ENCODE results near the gene WDR38. TPM values are rescaled to one million over a fixed set of nuclear protein-coding genes. Genes with fewer than 3 reads are reported as not detected.

Gene WDR38
- total and polyA plus RNA-seq, 2 of the 13 experiments (the other 11 are each of a cell fraction or from before 2014, with no cell fraction given), result not detected

- peak; percentile 56 for TF ChIP-seq TP53 (CRISPR knock-in tag; conservative IDR thresholded peaks at IDR 0.05)
- TF ChIP-seq FOXK1 (CRISPR knock-in tag; IDR thresholded peaks at IDR 0.05; ENCODE audit: borderline replicate concordance, low read depth), result no peak
- no peak for TF ChIP-seq NR2F6 (IDR thresholded peaks at IDR 0.05)
- TF ChIP-seq NR2F6 (CRISPR knock-in tag; IDR thresholded peaks at IDR 0.05), result no peak
- no peak; the same call in 1 of the 2 replicates for TF ChIP-seq CBX5 (CRISPR knock-in tag; IDR thresholded peaks at IDR 0.05; ENCODE audit: borderline replicate concordance)
- TF ChIP-seq PLRG1 (conservative IDR thresholded peaks at IDR 0.05), result no peak
- no peak for TF ChIP-seq HES4 (CRISPR knock-in tag; IDR thresholded peaks at IDR 0.05; ENCODE audit: borderline replicate concordance)
- TF ChIP-seq PPARG (CRISPR knock-in tag; conservative IDR thresholded peaks at IDR 0.05), result peak; percentile 48; the same call in 1 of the 2 replicates
- peak; percentile 33; the same call in 1 of the 2 replicates for TF ChIP-seq GLI4 (CRISPR knock-in tag; IDR thresholded peaks at IDR 0.05; ENCODE audit: borderline replicate concordance)
- TF ChIP-seq ONECUT2 (CRISPR knock-in tag; IDR thresholded peaks at IDR 0.05), result 0 out of 2 replicates have a peak, but pooled peaks have one; percentile 55
- TF ChIP-seq ZNF232 (CRISPR knock-in tag; IDR thresholded peaks at IDR 0.05; ENCODE audit: borderline replicate concordance), result peak; percentile 36; the same call in 1 of the 2 replicates
- TF ChIP-seq ZNF788 (CRISPR knock-in tag; IDR thresholded peaks at IDR 0.05; ENCODE audit: borderline replicate concordance), result no peak; the same call in 1 of the 2 replicates
- 0 out of 2 replicates have a peak, but pooled peaks have one; percentile 10 for TF ChIP-seq MIER3 (CRISPR knock-in tag; IDR thresholded peaks at IDR 0.05; ENCODE audit: borderline replicate concordance)
- TF ChIP-seq BCLAF1 (IDR thresholded peaks at IDR 0.05), result no peak
- TF ChIP-seq SIX4 (CRISPR knock-in tag; IDR thresholded peaks at IDR 0.05), result no peak
- TF ChIP-seq ZNF589 (CRISPR knock-in tag; conservative IDR thresholded peaks at IDR 0.05), result no peak; the same call in 1 of the 2 replicates
- peak; percentile 78 for TF ChIP-seq DRAP1 (CRISPR knock-in tag; IDR thresholded peaks at IDR 0.05)
- peak; percentile 18; the same call in 1 of the 2 replicates for TF ChIP-seq TFAP4 (IDR thresholded peaks at IDR 0.05; ENCODE audit: borderline replicate concordance, low read depth)
- TF ChIP-seq LRRFIP1 (CRISPR knock-in tag; conservative IDR thresholded peaks at IDR 0.05), result no peak
- TF ChIP-seq ZNF160 (CRISPR knock-in tag; IDR thresholded peaks at IDR 0.05), result peak; percentile 43; the same call in 1 of the 2 replicates
- no peak for TF ChIP-seq TRIM22 (IDR thresholded peaks at IDR 0.05)
- TF ChIP-seq NCOR1 (IDR thresholded peaks at IDR 0.05; ENCODE audit: borderline replicate concordance, low read length), result no peak; the same call in 1 of the 2 replicates
These were observed 8.3 kb downstream of the WDR38 start, which contains the start of the genes ARPC5L and RPL35 (continued) for GRCh38 chr9:124861342-124862229.
